Stimulated activated CD8-positive, alpha-beta memory T cell treated with anti-CD3 and anti-CD28 coated beads, Interleukin-7, amount 100 ng/mL, for 48 hours (primary cell): ENCODE results near the gene ALG6.
"Not testable (repeated sequence)": the region's sequence is repeated elsewhere in the genome, so short reads cannot be mapped to it uniquely, and the experiment has no call there.

ENCODE experiments used
- DNase-seq, 2 donors: peaks; one replicate each; pipeline ENCODE4 v3.0.0-alpha.2; 2020; ENCODE audit warnings: low read depth in 1 of 2; ENCODE audit errors: extremely low read depth in 1 of 2

The ALG6 gene

GRCh38 chr1:63411066-63411465 is 43.6 kb downstream of the ALG6 start:
- DNase-seq, result no peak

DNA sequence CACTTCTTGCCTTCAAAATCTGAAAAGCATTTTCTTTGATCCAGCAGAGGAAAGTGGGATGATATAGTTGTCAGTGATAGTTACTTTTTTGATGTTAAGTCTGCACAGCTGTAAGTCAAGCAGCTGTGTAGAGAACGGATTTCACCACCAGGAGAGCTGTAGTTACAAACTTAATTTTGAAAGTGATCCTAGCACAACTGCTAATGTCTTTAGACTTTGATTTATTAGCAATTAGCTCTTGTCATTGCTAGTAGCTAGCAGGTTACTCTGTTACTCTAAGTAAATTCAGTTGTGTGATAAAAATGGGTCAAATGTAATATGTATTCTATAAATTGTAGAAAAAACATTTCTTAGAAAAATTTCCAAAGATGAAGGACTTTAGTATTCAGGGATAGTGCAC is 46.0 kb downstream of the ALG6 start:
- DNase-seq, result no peak

- DNase-seq, result no peak
These were observed 47.4 kb downstream of the ALG6 start for GRCh38 chr1:63414691-63415365.

- no peak for DNase-seq
These were observed 50.7 kb downstream of the ALG6 start for GRCh38 chr1:63418101-63418500.

DNA sequence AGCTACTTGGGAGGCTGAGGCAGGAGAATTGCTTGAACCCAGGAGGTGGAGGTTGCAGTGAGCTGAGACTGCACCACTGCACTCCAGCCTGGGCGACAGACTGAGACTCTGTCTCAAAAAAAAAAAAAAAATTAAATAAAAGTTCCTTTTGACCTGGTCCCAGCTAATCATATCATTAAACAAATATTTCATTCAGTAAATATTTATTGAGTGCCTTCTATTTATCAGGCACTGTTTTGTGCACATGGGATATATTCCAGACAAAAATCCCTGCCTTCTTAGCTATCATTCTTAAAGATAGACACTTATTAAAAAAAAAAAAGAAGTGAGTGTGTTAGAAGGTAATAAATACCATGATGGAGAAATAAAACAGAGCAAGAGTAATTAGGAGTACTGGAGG is 53.3 kb downstream of the ALG6 start:
- not testable (repeated sequence) for DNase-seq

DNA sequence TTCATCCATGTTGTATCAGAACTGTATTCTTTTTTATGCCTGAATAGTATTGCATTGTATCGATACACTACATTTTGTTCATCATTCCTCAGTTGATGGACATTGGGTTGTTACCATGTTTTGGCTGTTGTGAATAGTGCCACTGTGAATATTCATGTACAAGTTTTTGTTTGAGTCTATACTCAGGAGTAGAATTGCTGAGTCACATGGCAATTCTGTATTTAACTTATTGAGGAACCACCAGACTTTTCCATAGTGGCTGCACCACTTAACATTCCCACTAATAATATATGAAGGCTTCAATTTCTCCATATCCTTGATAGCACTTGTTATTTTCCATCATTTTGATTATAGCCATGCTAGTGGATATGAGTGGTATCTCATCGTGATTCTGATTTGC is 56.2 kb downstream of the ALG6 start:
- no peak for DNase-seq

- no peak for DNase-seq
These were observed 61.4 kb downstream of the ALG6 start for GRCh38 chr1:63428815-63429214.

DNA sequence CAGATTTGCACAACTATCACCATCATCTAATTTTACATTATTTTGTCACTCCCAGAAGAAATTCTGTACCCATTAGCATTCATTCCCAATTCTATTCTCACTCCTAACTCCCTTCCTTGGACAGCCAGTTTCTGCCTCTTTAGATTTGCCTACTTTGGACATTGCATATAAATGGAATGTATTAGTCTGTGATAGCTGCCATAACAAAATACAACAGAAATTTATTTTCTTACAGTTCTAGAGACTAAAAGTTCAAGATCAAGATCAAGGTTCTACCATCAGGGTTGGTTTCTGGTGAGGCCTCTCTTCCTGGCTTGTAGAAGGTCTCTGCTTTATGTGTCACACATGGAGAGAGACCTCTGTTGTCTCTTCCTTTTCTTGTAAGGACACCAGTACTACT is 61.9 kb downstream of the ALG6 start:
- no peak for DNase-seq

- DNase-seq, result no peak
These were observed 67.7 kb downstream of the ALG6 start for GRCh38 chr1:63435161-63435560.

DNA sequence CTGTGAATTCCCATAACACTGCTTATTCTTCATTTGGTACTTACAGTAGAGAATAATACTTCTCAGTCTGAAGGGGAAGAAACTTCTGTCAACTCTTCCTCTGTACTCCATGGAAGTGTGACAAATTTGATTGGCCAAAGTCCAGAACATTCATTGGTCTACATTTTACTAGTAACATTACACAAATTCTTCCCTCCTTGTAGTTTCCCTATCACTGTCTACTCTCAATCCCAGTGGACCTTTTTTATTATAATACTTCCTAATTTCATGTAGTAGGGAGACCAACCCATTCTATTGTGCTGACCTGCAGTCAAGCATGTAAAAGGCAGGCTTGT is 74.7 kb downstream of the ALG6 start:
- no peak for DNase-seq

DNA sequence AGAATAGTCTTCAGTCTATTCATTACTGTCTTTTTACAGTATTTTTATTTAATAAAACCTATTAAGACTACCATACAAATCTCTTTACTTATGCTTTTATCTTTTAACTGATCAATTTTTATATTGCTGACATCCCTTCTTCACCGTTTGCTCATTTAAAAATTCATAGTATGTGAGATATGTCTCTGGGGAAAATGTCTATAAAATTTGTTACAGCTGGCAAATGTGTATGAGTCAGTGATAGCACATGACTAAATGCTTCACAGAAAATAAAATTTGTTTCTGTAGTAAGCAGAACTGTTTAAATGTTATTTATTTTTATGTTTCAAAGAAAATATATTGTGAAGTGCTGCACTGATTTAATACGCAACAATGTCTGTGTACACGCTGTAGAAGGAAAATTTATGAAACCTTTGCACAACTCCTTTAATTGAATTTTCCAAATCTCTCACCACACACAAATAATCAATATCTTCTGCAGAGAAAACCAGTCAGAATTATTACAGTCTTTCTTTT is 81.4 kb downstream of the ALG6 start:
- no peak for DNase-seq

DNA sequence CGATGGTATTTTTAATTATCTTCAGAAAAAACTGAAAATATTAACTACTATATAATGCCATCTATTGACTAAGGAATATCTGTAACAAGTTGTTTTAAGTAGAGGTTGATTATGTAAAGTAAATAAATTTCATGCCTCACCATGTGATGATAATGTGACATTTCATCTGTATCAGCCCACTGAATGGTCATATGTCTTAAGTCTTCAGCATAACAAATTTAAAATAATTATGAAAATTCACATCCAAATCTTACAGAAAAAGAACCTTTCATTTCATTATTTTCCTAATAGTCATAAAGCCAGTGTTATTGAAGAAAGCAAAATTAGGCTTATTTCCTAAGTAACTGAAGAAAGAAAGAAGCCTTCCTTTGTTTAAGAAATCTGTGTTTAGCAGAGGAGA is 83.0 kb downstream of the ALG6 start:
- DNase-seq, result no peak

- no peak for DNase-seq
These were observed 85.8 kb downstream of the ALG6 start for GRCh38 chr1:63453232-63453631.

DNA sequence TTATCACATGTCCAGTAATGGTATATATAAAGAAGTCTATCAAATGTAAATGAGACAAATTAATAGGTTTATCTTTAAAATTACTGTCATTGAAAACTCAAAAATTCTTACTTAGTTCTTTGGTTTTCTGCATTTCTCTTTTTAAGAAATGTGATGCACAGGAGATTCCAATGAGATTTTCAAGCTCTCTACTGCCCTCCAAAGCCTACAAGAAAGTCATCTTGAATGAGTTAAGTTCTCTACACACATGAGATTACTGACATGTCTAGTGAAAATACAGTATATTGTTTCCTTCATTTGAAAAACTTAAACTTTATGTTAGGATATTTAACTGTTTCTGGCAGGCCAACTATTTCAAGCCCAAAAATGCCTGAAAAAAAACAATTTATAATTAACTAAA is 86.8 kb downstream of the ALG6 start:
- DNase-seq, result no peak

GRCh38 chr1:63458750-63459149 is 91.3 kb downstream of the ALG6 start:
- no peak for DNase-seq

DNA sequence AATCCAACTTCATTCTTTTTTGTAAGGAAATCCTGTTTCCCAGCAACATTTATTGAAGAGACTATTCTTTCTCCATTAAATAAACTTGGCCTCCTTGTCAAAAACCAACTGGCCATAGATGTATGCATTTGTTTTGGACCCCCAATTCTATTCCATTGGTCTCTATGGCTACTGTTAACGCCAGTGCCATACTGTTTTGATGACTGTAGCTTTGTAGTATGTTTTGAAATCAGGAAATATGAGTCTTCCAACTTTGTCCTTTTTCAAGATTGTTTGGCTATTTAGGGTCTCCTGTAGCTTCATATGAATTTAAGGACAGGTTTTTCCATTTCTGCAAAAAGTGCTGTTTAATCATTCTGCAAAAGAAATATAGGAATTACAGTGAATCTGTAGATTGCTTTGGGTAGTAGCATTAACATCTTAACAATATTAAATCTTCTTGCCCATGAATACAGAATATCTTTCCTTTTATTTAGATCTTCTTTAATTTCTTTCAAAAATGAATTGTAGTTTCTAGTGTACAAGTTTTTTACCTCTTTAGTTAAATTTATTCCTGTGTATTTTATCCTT is 94.3 kb downstream of the ALG6 start:
- DNase-seq, result no peak

GRCh38 chr1:63463248-63463647 is 95.8 kb downstream of the ALG6 start:
- no peak for DNase-seq

- DNase-seq, result no peak
These were observed 98.8 kb downstream of the ALG6 start for GRCh38 chr1:63466181-63466580.

GRCh38 chr1:63466759-63467158 is 99.3 kb downstream of the ALG6 start:
- DNase-seq, result no peak

DNA sequence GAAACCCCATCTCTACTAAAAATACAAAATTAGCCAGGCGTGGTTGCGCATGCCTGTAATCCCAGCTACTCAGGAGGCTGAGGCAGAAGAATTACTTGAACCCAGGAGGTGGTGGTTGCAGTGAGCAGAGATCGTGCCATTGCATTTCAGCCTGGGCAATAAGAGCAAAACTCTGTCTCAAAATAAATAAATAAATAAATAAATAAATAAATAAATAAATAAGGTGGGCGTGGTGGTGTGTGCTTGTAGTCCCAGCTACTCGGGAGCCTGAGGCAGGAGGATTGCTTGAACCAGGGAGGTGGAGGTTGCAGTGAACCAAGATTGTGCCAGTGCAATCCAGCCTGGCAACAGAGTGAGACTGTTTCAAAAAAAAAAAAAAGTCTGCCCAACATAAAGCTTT is 101.3 kb downstream of the ALG6 start:
- not testable (repeated sequence) for DNase-seq

GRCh38 chr1:63475761-63476160 is 108.3 kb downstream of the ALG6 start:
- no peak for DNase-seq

DNA sequence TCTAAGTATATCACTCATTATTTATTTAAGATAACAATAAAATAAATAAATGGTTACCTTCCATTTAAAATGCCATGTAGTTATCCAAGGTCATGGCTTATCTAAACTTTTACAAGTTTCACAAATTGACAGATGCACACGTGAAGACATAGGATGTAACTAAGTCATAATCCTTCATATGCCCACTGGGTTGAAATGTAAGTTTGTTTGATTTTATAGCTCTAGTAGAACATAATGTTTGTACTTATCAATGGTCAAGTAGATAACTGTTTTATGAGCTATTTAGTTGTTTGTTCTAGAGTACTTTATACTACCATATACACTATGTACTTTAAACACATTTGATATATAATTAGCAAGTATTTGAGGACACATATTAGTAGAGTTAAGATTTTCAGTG is 112.6 kb downstream of the ALG6 start:
- DNase-seq, result no peak

DNA sequence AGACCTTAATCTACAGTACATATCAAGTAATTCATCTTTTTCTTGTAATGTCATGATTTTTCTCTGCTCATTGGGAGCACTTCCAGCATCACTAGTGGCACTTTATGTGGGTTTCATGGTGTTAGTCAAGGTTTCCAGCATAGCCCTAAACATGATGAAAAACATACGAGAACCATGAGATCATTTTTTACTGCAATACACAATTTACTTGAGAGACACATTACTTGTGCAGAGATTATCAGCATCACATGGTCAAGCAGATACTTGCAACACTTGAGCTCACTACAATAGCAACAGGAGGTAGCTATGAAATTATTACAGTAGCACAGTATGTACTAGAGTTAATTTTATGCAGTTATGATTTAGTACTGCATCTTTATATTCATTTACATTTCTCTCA is 119.2 kb downstream of the ALG6 start:
- DNase-seq, result no peak
